ENCODE data around the gene SSTR5. TPM values are rescaled to one million over a fixed set of nuclear protein-coding genes. Genes with fewer than 3 reads are reported as not detected.

The SSTR5 gene
- total and polyA plus RNA-seq, 4 donors, result 0.23 TPM; not detected in 3

DNA sequence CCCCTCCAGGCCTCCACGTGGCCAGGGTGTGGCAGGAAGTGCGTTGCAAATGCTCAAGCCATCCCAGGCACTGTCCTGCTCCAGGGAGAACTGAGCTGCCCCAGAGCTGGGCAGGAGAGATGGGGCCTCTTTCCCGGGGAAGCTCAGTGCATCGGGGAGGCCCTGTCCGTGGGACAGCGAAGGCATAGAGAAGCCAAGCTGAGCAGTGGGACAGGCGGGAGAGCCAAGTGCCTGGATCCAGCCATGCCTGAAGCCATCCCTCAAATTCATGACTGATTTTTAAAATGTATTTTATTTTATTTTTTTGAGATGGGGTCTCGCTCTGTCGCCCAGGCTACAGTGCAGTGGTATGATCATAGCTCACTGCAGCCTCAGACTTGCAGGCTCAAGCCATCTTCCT, 25.4 kb upstream of the SSTR5 start:
- WGBS, 2 donors, result 88% methylated on average over 9 of the region's 9 CpGs
- TF ChIP-seq, protein P1, sequence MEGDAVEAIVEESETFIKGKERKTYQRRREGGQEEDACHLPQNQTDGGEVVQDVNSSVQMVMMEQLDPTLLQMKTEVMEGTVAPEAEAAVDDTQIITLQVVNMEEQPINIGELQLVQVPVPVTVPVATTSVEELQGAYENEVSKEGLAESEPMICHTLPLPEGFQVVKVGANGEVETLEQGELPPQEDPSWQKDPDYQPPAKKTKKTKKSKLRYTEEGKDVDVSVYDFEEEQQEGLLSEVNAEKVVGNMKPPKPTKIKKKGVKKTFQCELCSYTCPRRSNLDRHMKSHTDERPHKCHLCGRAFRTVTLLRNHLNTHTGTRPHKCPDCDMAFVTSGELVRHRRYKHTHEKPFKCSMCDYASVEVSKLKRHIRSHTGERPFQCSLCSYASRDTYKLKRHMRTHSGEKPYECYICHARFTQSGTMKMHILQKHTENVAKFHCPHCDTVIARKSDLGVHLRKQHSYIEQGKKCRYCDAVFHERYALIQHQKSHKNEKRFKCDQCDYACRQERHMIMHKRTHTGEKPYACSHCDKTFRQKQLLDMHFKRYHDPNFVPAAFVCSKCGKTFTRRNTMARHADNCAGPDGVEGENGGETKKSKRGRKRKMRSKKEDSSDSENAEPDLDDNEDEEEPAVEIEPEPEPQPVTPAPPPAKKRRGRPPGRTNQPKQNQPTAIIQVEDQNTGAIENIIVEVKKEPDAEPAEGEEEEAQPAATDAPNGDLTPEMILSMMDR (IDR thresholded peaks at IDR 0.05; ENCODE audit: control extremely low read depth, extremely low read depth), result no peak
- no peak for ATAC-seq (ENCODE audit: insufficient read depth, low FRiP score)
- Histone ChIP-seq H3K36me3 (ENCODE audit: control insufficient read depth in 4 of 4, insufficient read depth in 4 of 4, low read length in 4 of 4) (no peaks in the 10 kb centered on the region), H3K4me1 (ENCODE audit: control insufficient read depth in 5 of 5, insufficient read depth in 5 of 5, low read length in 5 of 5) (peaks cover 0 to 16% (median 2%) of the 10 kb centered on the region in 5 donors), H3K27me3 (ENCODE audit: control insufficient read depth in 3 of 3, insufficient read depth in 3 of 3, low read length in 2 of 3) (peaks cover 0 to 33% (median 0%) of the 10 kb centered on the region in 3 donors), H3K9me3 (ENCODE audit: control insufficient read depth in 4 of 4, insufficient read depth in 3 of 4, low read length in 3 of 4) (peaks cover 0 to 7% (median 0%) of the 10 kb centered on the region in 4 donors), H3K4me3 (no peak overlapping the region), H3K9ac (ENCODE audit: insufficient read depth in 1 of 2, low read length in 2 of 2) (no peak overlapping the region), H3K27ac (ENCODE audit: low read depth in 1 of 2, low read length in 1 of 2) (no peak overlapping the region)
- no peak for DNase-seq

DNA sequence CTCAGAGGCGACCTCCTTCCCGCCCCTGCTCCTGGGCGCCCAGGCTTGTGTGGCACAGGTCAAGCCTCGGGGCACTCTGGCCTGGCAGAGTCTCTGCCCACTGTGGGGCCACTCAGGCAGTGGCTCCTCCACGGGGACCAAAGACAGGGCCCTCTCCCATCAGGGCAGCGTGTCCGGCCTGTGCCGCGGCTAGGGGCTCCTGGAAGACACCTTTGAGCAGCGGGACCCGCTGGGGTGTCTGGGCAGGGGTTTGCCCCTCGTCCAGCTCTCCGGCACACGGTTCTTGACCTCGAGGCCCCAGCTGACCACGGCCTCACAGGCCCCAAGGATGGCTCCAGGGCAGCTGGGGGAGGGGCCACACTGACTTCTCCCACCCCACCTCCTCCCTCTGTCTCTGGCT, 24.7 kb upstream of the SSTR5 start:
- no peak overlapping the region for H3K9ac ChIP-seq (ENCODE audit: insufficient read depth in 1 of 2, low read length in 2 of 2)
- peaks cover 0 to 33% (median 0%) of the 10 kb centered on the region in 3 donors for H3K27me3 ChIP-seq (ENCODE audit: control insufficient read depth in 3 of 3, insufficient read depth in 3 of 3, low read length in 2 of 3)
- ATAC-seq (ENCODE audit: insufficient read depth, low FRiP score) (no peak), DNase-seq (no peak)
- H3K36me3 ChIP-seq (ENCODE audit: control insufficient read depth in 4 of 4, insufficient read depth in 4 of 4, low read length in 4 of 4), result no peaks in the 10 kb centered on the region
- WGBS, 2 donors, result 80% methylated on average over 16 of the region's 16 CpGs
- TF ChIP-seq, protein P1 (IDR thresholded peaks at IDR 0.05; ENCODE audit: control extremely low read depth, extremely low read depth), result no peak
- H3K27ac ChIP-seq (ENCODE audit: low read depth in 1 of 2, low read length in 1 of 2), result no peak overlapping the region
- H3K9me3 ChIP-seq (ENCODE audit: control insufficient read depth in 4 of 4, insufficient read depth in 3 of 4, low read length in 3 of 4), result peaks cover 0 to 3% (median 0%) of the 10 kb centered on the region in 4 donors
- no peak overlapping the region for H3K4me3 ChIP-seq
- peaks cover 0 to 14% (median 2%) of the 10 kb centered on the region in 5 donors for H3K4me1 ChIP-seq (ENCODE audit: control insufficient read depth in 5 of 5, insufficient read depth in 5 of 5, low read length in 5 of 5)

DNA sequence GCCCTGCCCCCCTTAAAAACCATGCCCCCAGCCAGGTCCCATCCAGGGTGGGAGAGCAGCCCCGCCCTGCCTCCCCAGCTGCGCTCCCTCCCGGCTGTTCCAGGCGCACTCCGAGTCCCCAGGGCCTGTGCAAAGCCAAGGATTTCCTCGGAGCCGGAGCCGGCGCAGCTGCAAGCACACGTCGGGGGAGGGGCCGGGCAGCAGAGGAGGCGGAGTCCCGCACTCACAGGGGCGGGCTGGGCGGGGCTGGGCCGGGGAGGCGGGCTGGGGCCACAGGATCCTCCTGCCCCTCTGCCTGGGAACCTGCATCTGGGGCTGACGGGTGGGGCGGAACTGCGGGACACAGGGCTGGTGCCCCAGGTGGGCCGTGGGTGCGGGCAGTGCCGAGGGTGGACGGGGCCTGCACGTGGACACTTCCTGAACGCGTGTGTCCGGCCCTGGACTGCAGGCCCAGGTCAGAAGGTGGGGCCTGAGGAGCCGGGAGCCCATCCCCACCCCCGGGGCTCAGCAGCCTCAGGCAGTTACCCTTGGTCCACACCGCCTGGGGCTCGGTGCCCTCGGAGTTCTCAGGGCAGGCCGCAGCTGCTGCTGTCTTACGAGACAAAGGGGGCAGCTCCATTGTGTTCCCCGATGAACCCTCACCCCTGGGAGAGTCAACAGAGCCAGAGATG, 24.0 kb upstream of the SSTR5 start:
- peak; percentile 60 to 77 (median 62) for DNase-seq
- 22 to 31% methylated on average over 34 to 37 of the region's 37 CpGs for WGBS, 2 donors

More for the DNA sequence above, 24.0 kb upstream of the SSTR5 start:
- Histone ChIP-seq H3K4me1 (ENCODE audit: control insufficient read depth in 5 of 5, insufficient read depth in 5 of 5, low read length in 5 of 5) (peaks cover 0 to 13% (median 0%) of the 10 kb centered on the region in 5 donors), H3K27ac (ENCODE audit: low read depth in 1 of 2, low read length in 1 of 2) (no peak overlapping the region), H3K27me3 (ENCODE audit: control insufficient read depth in 3 of 3, insufficient read depth in 3 of 3, low read length in 2 of 3) (peaks cover 0 to 33% (median 0%) of the 10 kb centered on the region in 3 donors), H3K36me3 (ENCODE audit: control insufficient read depth in 4 of 4, insufficient read depth in 4 of 4, low read length in 4 of 4) (no peaks in the 10 kb centered on the region), H3K4me3 (no peak overlapping the region), H3K9me3 (ENCODE audit: control insufficient read depth in 4 of 4, insufficient read depth in 3 of 4, low read length in 3 of 4) (peaks cover 0 to 3% (median 0%) of the 10 kb centered on the region in 4 donors), H3K9ac (ENCODE audit: insufficient read depth in 1 of 2, low read length in 2 of 2) (no peak overlapping the region)
- ATAC-seq (ENCODE audit: insufficient read depth, low FRiP score), result no peak
- TF ChIP-seq, protein P1 (IDR thresholded peaks at IDR 0.05; ENCODE audit: control extremely low read depth, extremely low read depth), result no peak

Data from lung (tissue), 12 donors.